Immature natural killer cell (primary cell): Measurements from ENCODE around the gene BPIFA2. TPM values are rescaled to one million over a fixed set of nuclear protein-coding genes. Genes with fewer than 3 reads are reported as not detected.

Source experiments
- polyA plus RNA-seq, 3 donors: library from polyadenylated mRNA; unstranded; fragments of 300-500 nt; fragmentation: Illumina TruSeq; gene quantifications; one replicate each; pipeline ENCODE4 v1.2.3, GENCODE V29; 2021

The BPIFA2 gene
- polyA plus RNA-seq, 3 donors from 2014 or later: not detected

Other genes with a start within 250 kb of the BPIFA2 start
- not detected for gene SUN5, start 163.7 kb upstream of the BPIFA2 start, polyA plus RNA-seq
- not detected for gene BPIFB2, start 160.5 kb upstream of the BPIFA2 start, polyA plus RNA-seq
- not detected for gene BPIFB6, start 136.5 kb upstream of the BPIFA2 start, polyA plus RNA-seq
- not detected for gene BPIFB3, start 114.3 kb upstream of the BPIFA2 start, polyA plus RNA-seq
- gene BPIFB4, start 88.5 kb upstream of the BPIFA2 start, polyA plus RNA-seq: not detected
- not detected for gene BPIFA3, start 49.2 kb downstream of the BPIFA2 start, polyA plus RNA-seq
- gene BPIFA1, start 67.8 kb downstream of the BPIFA2 start, polyA plus RNA-seq: not detected
- gene BPIFB1, start 115.1 kb downstream of the BPIFA2 start, polyA plus RNA-seq: not detected
- 10 to 100 TPM; 20.4 to 32.3 (median 20.9) TPM for gene CDK5RAP1, start 233.4 kb downstream of the BPIFA2 start, polyA plus RNA-seq